T-helper 2 cell treated with Interferon-gamma antibody and Interleukin-4, amounts not matched to agents 5 μg/mL and 100 μg/mL, for 36 hours (primary cell): ENCODE data around the gene CD164L2.

Source experiments
- DNase-seq: peaks from one replicate; pipeline ENCODE4 v3.0.0; 2021; ENCODE audit warnings: low spot score
- H3K27ac Mint-ChIP-seq: one replicate; pipeline ENCODE4 v1.8.0; 2021; ENCODE audit warnings: mild to moderate bottlenecking, mixed read lengths
- H3K27me3 Mint-ChIP-seq: one replicate; pipeline ENCODE4 v1.8.0; 2021; ENCODE audit warnings: low read depth, mixed read lengths
- H3K36me3 Mint-ChIP-seq: one replicate; pipeline ENCODE4 v1.8.0; 2021; ENCODE audit warnings: low read depth, mixed read lengths
- H3K4me1 Mint-ChIP-seq: one replicate; pipeline ENCODE4 v1.8.0; 2021; ENCODE audit warnings: low read depth, mixed read lengths
- H3K4me3 Mint-ChIP-seq: one replicate; pipeline ENCODE4 v1.8.0; 2022; ENCODE audit warnings: mild to moderate bottlenecking, moderate library complexity, mixed read lengths
- H3K9me3 Mint-ChIP-seq: one replicate; pipeline ENCODE4 v1.8.0; 2021; ENCODE audit warnings: mixed read lengths

Gene CD164L2

DNA sequence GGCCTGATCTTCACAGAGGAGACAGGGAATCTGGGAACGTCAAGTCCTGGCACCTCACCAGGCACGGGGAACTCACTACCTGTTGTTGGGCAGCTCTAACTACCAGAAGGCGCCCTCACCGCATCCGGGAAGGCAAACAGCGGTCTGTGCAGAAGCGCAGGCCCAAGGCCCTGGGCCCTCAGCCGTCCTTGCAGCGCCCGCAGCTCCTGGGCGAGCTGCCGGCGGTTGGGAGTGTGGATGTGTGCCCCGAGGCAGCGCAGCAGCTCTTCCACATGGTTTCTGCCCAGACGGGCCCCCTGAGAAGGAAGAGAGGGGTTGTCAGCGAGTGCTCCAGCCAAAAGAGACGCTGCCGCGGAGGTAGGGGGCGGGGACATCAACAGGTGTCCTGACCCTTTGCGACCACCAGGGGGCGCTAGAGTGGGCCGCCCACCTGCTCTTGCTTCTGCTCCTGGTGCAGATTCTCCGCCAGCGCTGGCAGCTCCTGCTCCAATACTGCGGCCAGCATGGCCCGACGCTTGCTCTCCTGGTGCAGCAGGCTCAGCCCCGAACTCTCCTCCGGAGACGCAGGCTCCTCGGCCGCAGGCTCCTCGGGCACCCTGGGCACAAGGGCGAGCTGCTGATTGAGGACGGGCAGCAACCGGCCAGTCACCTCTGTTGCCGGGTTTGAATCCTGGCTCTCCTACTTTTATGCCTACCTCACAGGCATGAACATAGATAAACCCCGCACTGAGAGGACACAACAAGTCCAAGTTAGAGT, 25.7 kb downstream of the CD164L2 start:
- peak; percentile 80 for DNase-seq
- Mint-ChIP-seq H3K4me1 (peaks cover 20% of the 10 kb centered on the region), H3K27me3 (no peaks in the 10 kb centered on the region), H3K36me3 (no peaks in the 10 kb centered on the region), H3K9me3 (no peaks in the 10 kb centered on the region), H3K27ac (peak overlapping the region; percentile 78), H3K4me3 (peak overlapping the region; percentile 75)

DNA sequence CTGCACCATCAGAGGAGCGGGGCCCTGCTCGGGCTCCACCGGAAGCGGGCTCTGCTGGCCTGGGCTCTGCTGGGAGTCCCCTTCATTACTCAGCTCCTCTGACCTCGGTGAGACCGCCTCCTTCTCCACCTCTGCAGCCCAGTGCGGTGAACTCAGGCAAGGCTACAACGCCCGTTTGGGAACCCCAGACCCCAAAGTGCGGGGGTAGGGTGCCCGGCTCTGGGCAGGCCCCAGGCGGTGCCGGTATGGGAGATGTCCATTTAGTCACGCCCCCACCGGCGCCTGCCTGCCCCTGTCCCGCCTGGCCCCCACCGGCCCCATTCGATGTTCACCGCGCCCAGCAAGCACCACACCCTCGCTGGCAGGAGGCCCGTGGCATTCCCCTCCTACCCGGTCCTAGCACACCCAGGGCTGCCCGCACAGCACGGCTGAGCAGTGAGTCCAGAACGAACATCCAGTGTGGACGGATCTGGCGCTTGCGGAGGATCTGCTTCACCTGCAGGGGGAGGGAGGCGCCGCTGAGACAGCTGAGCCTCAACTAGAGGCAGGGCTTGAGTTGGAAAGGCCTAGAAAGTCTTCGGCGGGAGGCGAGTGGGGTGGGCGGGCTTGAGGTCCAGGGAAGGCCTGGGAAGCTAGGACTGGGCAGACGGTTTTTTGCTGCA, 26.4 kb downstream of the CD164L2 start:
- Mint-ChIP-seq H3K9me3 (no peaks in the 10 kb centered on the region), H3K4me1 (peaks cover 20% of the 10 kb centered on the region)

DNA sequence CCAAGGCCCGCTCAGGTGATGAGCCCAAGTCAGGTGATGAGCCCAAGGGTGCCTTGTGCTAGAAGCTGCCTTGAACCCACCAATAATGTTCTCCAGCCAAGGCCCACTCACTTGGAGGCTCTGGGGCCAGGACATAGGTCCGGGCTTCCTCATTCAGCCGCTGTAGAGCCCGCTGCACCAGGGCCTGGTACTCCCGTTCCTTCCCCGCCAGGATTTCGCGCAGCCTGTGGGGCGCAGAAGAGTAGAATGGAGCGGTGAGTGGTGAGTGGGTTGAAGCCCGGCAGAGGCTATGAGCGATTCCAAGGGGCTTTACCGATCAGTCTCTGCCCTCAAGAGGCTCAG, 26.9 kb downstream of the CD164L2 start:
- Mint-ChIP-seq H3K27me3 (no peaks in the 10 kb centered on the region), H3K4me3 (no peak overlapping the region), H3K4me1 (peaks cover 20% of the 10 kb centered on the region), H3K9me3 (no peaks in the 10 kb centered on the region), H3K27ac (no peak overlapping the region), H3K36me3 (peaks cover 2% of the 10 kb centered on the region)
- no peak for DNase-seq

More for the DNA sequence above, 26.4 kb downstream of the CD164L2 start:
- Mint-ChIP-seq H3K27me3 (no peaks in the 10 kb centered on the region), H3K27ac (peak overlapping the region; percentile 78), H3K4me3 (peak overlapping the region; percentile 75), H3K36me3 (no peaks in the 10 kb centered on the region)
- no peak for DNase-seq

DNA sequence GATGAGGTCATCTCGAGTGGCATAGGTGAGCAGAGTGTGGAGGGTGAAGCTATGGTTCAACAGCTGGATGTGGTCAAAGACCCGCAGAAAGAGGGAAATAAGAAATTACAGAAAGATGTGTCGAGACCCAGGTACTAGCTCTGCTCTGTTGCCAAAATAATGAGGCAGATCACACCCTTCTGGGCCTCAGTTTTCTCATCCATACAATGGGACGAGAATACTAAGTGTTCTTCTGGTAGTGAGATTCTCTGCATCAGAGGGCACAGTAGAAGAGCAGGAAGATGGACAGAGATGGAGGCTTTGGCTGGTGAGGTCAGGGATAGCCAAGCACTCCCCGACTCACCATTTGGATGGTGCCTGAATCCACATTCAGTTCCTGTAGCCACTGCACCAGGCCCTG, 27.4 kb downstream of the CD164L2 start:
- Mint-ChIP-seq H3K4me1 (peaks cover 20% of the 10 kb centered on the region), H3K27me3 (no peaks in the 10 kb centered on the region), H3K9me3 (no peaks in the 10 kb centered on the region), H3K4me3 (peak overlapping the region; percentile 14), H3K36me3 (peaks cover 2% of the 10 kb centered on the region), H3K27ac (peak overlapping the region; percentile 31)
- DNase-seq = no peak

DNA sequence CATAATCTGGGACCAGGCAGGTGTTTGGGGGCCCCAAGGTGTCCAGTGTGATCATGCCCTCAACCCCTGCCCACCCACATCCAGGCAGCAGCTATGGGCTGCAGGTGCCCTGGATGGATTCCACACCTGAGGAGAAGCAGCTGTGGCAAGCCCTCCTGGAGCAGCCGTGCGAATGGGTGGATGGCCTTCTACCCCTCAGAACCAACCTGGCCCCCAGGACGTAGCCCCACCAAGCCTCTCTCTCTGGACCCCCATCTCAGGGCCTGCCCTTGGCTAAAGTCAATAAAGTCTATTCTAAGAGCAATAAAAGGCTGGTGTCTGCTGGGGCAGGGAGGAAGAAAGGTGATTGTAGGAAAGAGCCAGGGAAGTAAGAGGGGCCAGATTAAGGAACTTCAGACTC, 29.5 kb downstream of the CD164L2 start:
- Mint-ChIP-seq H3K9me3 (no peaks in the 10 kb centered on the region), H3K4me1 (peaks cover 7% of the 10 kb centered on the region), H3K27ac (no peak overlapping the region), H3K4me3 (no peak overlapping the region), H3K27me3 (no peaks in the 10 kb centered on the region), H3K36me3 (peaks cover 5% of the 10 kb centered on the region)
- no peak for DNase-seq

DNA sequence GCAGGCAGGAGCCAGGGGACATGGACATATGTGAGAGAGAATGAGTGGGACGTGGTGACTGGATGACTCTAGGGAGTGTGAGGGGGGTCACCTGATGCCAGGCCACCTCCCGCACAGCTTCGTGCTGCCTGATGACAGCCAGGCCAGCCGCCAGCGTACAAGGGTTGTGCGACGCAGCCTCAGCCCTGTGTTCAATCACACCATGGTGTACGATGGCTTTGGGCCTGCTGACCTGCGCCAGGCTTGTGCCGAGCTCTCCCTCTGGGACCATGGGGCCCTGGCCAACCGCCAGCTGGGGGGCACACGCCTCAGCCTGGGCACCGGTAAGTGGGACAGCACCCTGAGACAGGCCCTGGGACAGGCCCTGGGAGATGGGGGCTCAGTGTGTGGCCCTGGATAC, 30.0 kb downstream of the CD164L2 start:
- Mint-ChIP-seq H3K27me3 (no peaks in the 10 kb centered on the region), H3K4me1 (peaks cover 7% of the 10 kb centered on the region), H3K4me3 (no peak overlapping the region), H3K36me3 (peaks cover 5% of the 10 kb centered on the region), H3K9me3 (no peaks in the 10 kb centered on the region), H3K27ac (no peak overlapping the region)
- DNase-seq = no peak

DNA sequence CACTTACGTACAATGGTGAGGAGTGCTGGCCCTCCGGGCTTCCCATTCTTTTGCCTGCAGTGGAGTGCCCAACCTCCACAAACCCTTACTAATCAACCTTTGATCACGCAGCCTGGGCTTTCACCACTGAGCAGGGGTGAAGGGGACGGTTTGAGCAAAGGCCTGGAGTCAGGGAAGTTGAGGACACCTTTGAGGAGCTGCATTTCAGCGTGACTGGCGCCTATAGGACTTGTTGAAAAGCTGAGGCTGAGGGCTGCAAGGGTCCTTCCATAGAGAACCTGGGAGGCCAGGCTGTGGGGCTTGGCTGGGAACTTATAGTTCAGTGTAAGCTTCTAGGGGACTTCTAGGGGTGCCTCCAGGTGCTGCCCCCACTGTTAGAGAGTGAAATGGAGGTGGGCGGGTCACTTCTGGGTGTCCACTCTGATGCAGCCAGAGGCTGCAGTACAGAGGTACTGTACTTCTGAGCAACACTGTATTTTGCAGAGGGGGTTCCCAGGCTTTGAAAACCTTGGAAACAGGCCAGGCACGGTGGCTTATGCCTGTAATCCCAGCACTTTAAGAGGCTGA, 31.5 kb downstream of the CD164L2 start:
- peaks cover 6% of the 10 kb centered on the region for H3K4me1 Mint-ChIP-seq
- peaks cover 14% of the 10 kb centered on the region for H3K36me3 Mint-ChIP-seq
- no peaks in the 10 kb centered on the region for H3K27me3 Mint-ChIP-seq
- H3K4me3 Mint-ChIP-seq = no peak overlapping the region
- H3K9me3 Mint-ChIP-seq = no peaks in the 10 kb centered on the region
- H3K27ac Mint-ChIP-seq = no peak overlapping the region
- DNase-seq = no peak

DNA sequence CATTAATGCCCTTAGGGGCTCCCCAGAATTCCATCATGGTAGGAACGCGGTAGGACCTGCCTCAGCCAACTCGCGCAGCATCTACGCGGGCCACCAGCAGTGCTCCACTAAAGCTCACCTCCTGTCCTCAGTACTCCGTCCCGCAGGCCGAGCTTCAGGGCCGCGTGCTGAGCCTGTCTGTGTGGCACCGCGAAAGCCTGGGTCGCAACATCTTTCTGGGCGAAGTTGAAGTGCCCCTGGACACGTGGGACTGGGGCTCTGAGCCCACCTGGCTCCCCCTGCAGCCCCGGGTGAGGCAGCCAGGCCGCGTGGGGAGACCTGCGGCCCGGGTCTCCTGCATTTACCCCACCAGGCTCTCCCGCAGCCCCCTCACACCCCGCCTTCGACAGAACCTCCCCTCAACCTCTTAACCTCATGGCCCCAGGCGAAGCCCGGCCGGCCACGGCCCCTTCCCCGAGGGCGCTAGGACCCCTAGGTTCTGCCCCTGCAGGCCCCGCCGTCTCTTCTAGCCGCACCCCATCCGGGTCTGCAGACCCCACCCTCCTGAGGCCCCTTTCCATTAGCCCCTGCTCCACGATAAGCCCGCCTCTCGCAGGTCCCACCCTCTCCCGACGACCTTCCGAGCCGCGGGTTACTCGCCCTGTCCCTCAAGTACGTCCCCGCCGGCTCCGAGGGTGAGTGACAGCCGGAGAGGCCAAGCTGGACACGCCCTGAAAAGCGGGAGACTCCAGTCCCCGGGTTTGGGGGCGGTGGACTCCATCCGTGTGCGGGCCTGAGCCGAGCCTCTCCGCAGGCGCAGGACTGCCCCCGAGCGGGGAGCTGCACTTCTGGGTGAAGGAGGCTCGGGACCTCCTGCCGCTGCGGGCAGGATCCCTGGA, 32.2 kb downstream of the CD164L2 start:
- no peak overlapping the region for H3K4me3 Mint-ChIP-seq
- peaks cover 19% of the 10 kb centered on the region for H3K36me3 Mint-ChIP-seq
- no peaks in the 10 kb centered on the region for H3K27me3 Mint-ChIP-seq
- DNase-seq = no peak
- H3K4me1 Mint-ChIP-seq = peaks cover 11% of the 10 kb centered on the region
- H3K27ac Mint-ChIP-seq = no peak overlapping the region
- no peaks in the 10 kb centered on the region for H3K9me3 Mint-ChIP-seq

DNA sequence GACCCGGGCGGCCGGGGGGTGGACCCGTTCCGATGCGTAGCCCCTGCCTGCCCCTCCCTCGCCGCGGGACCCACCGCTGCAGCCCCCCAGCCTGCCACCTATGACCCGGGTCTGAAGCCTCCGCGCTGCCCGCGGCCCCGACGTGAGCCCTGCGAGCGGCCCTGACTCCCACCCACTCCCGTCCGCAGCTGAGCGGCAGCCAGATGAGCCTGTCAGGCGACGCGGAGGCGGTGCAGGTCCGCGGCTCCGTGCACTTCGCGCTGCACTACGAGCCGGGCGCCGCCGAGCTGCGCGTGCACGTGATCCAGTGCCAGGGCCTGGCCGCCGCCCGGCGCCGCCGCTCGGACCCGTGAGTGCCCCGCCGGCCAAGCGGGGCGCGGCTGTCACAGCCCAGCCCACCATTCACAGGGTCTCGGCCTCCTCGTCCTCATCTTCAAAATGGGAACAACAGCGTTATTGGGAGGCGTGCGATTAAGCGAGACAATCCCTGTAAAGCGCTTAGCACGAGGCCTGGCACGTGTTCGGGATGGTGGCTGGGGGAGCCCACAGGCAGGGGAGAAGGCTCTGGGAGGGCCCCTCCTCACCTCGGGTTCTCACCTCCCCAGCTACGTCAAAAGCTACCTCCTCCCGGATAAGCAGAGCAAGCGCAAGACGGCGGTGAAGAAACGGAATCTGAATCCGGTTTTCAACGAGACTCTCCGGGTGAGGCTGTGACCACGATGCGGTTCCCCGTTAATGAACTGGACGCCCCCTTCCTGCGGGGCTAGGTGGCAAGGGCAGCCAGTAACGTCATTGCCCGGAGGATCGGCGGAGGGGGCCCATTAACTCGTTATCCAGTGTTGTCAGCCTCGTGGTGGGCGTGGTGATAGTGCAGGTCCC, 33.1 kb downstream of the CD164L2 start:
- Mint-ChIP-seq H3K27me3 (no peaks in the 10 kb centered on the region), H3K27ac (no peak overlapping the region), H3K9me3 (no peaks in the 10 kb centered on the region), H3K4me3 (no peak overlapping the region), H3K4me1 (peaks cover 9% of the 10 kb centered on the region), H3K36me3 (peaks cover 21% of the 10 kb centered on the region)
- no peak for DNase-seq

DNA sequence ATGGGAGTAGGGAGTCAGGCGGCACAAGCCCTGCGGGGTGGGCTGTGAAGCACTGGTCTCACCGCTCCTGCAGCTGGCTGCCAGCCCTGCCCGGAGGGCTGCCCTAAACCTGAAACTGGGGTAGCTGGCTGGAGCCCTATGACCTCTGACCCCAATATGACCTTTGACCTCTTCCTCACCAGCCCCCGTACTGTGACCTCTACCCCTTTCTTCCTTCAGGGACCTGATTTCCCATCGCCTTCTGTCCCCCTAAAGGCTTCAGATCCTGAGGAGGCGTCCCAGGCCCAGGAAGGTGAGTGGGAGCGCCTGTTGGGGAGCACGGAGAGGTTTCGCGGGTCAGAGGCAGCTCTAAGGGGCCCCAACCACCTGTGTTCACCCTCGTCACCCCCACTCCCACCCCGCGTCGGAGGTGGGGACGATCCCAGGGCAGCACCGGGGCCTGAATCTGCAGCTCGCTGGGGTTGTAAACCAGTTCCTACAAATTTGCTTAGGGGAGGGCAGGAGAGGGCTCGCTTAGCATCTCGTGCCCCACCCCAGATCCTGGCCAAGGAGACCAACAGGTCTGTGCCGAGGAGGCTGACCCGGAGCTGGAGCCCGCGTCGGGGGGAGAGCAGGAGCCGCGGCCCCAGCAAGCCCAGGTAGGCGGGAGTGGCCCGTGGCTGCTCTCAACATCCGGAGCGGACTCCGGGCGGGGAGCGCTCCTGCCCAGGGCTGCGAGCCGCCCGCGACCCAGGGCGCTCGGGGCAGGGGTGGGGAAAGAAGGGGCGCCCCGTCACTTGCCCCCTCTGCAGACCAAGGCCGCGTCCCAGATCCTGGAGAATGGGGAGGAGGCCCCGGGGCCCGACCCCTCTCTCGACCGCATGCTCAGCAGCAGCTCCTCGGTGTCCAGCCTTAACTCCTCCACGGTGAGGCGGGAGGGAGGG, 34.0 kb downstream of the CD164L2 start:
- peaks cover 12% of the 10 kb centered on the region for H3K4me1 Mint-ChIP-seq
- H3K27me3 Mint-ChIP-seq = no peaks in the 10 kb centered on the region
- H3K9me3 Mint-ChIP-seq = no peaks in the 10 kb centered on the region
- peak overlapping the region; percentile 46 for H3K4me3 Mint-ChIP-seq
- H3K36me3 Mint-ChIP-seq = peaks cover 25% of the 10 kb centered on the region
- H3K27ac Mint-ChIP-seq = no peak overlapping the region
- peak; percentile 21 for DNase-seq

DNA sequence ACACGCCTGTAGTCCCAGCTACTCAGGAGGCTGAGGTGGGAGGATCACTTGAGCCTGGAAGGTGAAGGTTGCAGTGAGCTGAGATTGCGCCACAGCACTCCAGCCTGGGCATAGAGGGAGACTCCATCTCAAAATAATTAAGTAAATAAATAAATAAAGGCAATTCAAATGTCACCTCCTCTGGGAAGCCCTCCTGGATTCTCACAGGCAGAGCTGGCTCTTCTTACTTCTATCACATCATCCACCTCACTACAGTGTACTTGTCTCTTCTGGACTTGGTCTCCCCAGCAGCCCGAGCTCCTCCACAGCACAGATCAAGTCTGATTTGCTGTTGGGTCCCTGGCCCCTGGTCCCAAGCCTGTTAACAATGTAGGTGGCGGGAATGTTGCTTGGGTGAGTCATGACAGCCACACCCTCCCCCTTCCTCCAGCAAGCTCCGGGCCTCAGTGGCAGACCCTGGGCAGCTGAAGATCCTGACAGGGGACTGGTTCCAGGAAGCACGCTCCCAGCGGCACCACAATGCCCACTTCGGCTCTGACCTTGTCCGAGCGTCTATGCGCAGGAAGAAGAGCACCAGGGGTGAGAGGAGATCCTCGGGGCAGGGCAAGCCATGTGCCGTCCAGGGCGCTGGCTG, 36.0 kb downstream of the CD164L2 start:
- peaks cover 33% of the 10 kb centered on the region for H3K36me3 Mint-ChIP-seq
- H3K4me1 Mint-ChIP-seq = peaks cover 23% of the 10 kb centered on the region
- H3K9me3 Mint-ChIP-seq = no peaks in the 10 kb centered on the region
- H3K27me3 Mint-ChIP-seq = no peaks in the 10 kb centered on the region
- DNase-seq = no peak
- no peak overlapping the region for H3K27ac Mint-ChIP-seq
- no peak overlapping the region for H3K4me3 Mint-ChIP-seq

DNA sequence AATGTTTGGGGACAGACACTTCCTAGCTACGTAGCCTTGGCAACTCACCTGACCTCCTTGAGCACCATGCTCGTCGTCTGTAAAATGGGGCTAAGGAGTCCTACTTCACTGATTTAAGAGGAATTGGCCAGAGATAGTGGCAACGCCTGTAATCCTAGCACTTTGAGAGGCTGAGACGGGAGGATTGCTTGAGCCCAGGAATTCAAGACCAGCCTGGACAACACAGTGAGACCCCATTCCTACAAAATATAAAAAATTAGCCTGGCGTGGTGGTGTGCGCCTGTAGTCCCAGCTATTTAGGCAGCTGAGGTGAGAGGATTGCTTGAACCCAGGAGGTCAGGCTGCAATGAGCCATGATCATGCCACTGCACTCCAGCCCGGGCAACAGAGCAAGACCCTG, 36.8 kb downstream of the CD164L2 start:
- peaks cover 26% of the 10 kb centered on the region for H3K4me1 Mint-ChIP-seq
- H3K27me3 Mint-ChIP-seq = no peaks in the 10 kb centered on the region
- peak overlapping the region; percentile 59 for H3K4me3 Mint-ChIP-seq
- no peaks in the 10 kb centered on the region for H3K9me3 Mint-ChIP-seq
- H3K27ac Mint-ChIP-seq = peak overlapping the region; percentile 52
- peaks cover 31% of the 10 kb centered on the region for H3K36me3 Mint-ChIP-seq
- DNase-seq = no peak
